GM12878 (cell line): ENCODE results near the gene TRMT10C. TPM values are rescaled to one million over a fixed set of nuclear protein-coding genes. Genes with fewer than 3 reads are reported as not detected.

Experiments
- BMI1 ChIP-seq: fragments of 450-650 bp; IDR thresholded peaks from 2 replicates; pipeline ENCODE4 v1.6.1; 2016; ENCODE audit warnings: mild to moderate bottlenecking, moderate library complexity, borderline replicate concordance
- CEBPB ChIP-seq, 2 experiments: fragments of 150-350 bp in 1 of 2; IDR thresholded peaks; 2 replicates each; pipeline ENCODE4 v1.6.1; 2012 to 2014; ENCODE audit warnings: low read depth in 2 of 2, low read length in 2 of 2, borderline replicate concordance in 1 of 2, inconsistent platforms in 1 of 2
- EED ChIP-seq: sonication (generic); IDR thresholded peaks from 2 replicates; pipeline ENCODE4 v1.6.1; 2016; ENCODE audit warnings: antibody characterized with exemption, low read depth
- ESRRA ChIP-seq: IDR thresholded peaks from 2 replicates; pipeline ENCODE4 v1.6.1; 2012; ENCODE audit warnings: mild to moderate bottlenecking, low read length, improper control_type of control experiment
- ETV6 ChIP-seq, 2 experiments: fragments of 450-650 bp in 1 of 2; IDR thresholded peaks in 1 of 2; conservative IDR thresholded peaks in 1 of 2; 2 replicates each; pipeline ENCODE4 v1.6.1; 2014; ENCODE audit warnings: antibody characterized with exemption in 1 of 2, borderline replicate concordance in 1 of 2, low read depth in 1 of 2, mild to moderate bottlenecking in 1 of 2, moderate library complexity in 1 of 2
- FOXM1 ChIP-seq: IDR thresholded peaks from 2 replicates; pipeline ENCODE4 v1.6.1; 2012; ENCODE audit warnings: low read depth, mild to moderate bottlenecking, inconsistent platforms, low read length, moderate library complexity
- HDGF ChIP-seq: fragments of 450-650 bp; IDR thresholded peaks from 2 replicates; pipeline ENCODE4 v1.6.1; 2016; ENCODE audit warnings: antibody characterized with exemption
- IRF4 ChIP-seq: IDR thresholded peaks from 2 replicates; pipeline ENCODE4 v1.6.1; 2011; ENCODE audit warnings: low read depth, low read length
- LARP7 ChIP-seq: fragments of 450-650 bp; IDR thresholded peaks from 2 replicates; pipeline ENCODE4 v1.6.1; 2017; ENCODE audit warnings: mild to moderate bottlenecking
- MXI1 ChIP-seq: fragments of 150-350 bp; IDR thresholded peaks from 2 replicates; pipeline ENCODE4 v1.6.1; 2011; ENCODE audit warnings: low read depth, mild to moderate bottlenecking, inconsistent platforms, low read length, improper control_type of control experiment
- NFIC ChIP-seq: IDR thresholded peaks from 2 replicates; pipeline ENCODE4 v1.6.1; 2012; ENCODE audit warnings: low read depth, mild to moderate bottlenecking, inconsistent platforms, low read length, moderate library complexity
- NR2F1 ChIP-seq: fragments of 450-650 bp; conservative IDR thresholded peaks from 2 replicates; pipeline ENCODE4 v1.6.1; 2017; ENCODE audit warnings: mild to moderate bottlenecking
- NRF1 ChIP-seq: conservative IDR thresholded peaks from 2 replicates; pipeline ENCODE4 v1.6.1; 2011; ENCODE audit warnings: mild to moderate bottlenecking, low read depth, low read length, improper control_type of control experiment
- PML ChIP-seq: IDR thresholded peaks from 2 replicates; pipeline ENCODE4 v1.6.1; 2012; ENCODE audit warnings: low read length, inconsistent platforms
- polyA plus RNA-seq, 11 experiments: library from polyadenylated mRNA; depleted of rRNA in 4 of 11; unstranded in 6 of 11; stranded (reverse) in 5 of 11; fragments of >200 nt; fragmentation: Nextera tagmentation in 4 of 11; fragmentation: Illumina TruSeq in 1 of 11; extraction: Ambion mirVana in 4 of 11; extraction: Trizol in 1 of 11; gene quantifications; 1 replicate in 1 of 11; 2 replicates in 10 of 11; pipeline versions ENCODE4 v1.2.1 to v1.2.3, GENCODE V29; 2011 to 2016; ENCODE audit warnings: inconsistent platforms in 2 of 11, missing spikeins in 2 of 11, low read depth in 1 of 11
- total RNA-seq, 4 experiments: library from RNA; depleted of rRNA in 3 of 4; stranded (reverse); fragments of >200 nt in 3 of 4; fragmentation: Illumina TruSeq in 1 of 4; extraction: Trizol in 1 of 4; gene quantifications; 2 replicates each; pipeline versions ENCODE4 v1.2.1 to v1.2.3, GENCODE V29; 2013 to 2021
- TF ChIP-seq, protein P1 (sequence below): IDR thresholded peaks from 2 replicates; pipeline ENCODE4 v1.6.1; 2012; ENCODE audit warnings: low read length, inconsistent platforms
- TF ChIP-seq, protein P2 (sequence below): fragments of 150-350 bp; IDR thresholded peaks from 2 replicates; pipeline ENCODE4 v1.6.1; 2014; ENCODE audit warnings: mild to moderate bottlenecking, low read depth, low read length
- TF ChIP-seq, protein P3 (sequence below): fragments of 450-650 bp; conservative IDR thresholded peaks from 2 replicates; pipeline ENCODE4 v1.6.1; 2017; ENCODE audit warnings: mild to moderate bottlenecking, moderate library complexity
- TF ChIP-seq, protein P4 (sequence below): fragments of 450-650 bp; IDR thresholded peaks from 2 replicates; pipeline ENCODE4 v1.6.1; 2016; ENCODE audit warnings: mild to moderate bottlenecking, moderate library complexity, borderline replicate concordance

The TRMT10C gene
- total and polyA plus RNA-seq, 10 of the 15 experiments (the other 5 are each of a cell fraction or from before 2014, with no cell fraction given) = 33.0 to 82.1 (median 47.1) TPM

DNA sequence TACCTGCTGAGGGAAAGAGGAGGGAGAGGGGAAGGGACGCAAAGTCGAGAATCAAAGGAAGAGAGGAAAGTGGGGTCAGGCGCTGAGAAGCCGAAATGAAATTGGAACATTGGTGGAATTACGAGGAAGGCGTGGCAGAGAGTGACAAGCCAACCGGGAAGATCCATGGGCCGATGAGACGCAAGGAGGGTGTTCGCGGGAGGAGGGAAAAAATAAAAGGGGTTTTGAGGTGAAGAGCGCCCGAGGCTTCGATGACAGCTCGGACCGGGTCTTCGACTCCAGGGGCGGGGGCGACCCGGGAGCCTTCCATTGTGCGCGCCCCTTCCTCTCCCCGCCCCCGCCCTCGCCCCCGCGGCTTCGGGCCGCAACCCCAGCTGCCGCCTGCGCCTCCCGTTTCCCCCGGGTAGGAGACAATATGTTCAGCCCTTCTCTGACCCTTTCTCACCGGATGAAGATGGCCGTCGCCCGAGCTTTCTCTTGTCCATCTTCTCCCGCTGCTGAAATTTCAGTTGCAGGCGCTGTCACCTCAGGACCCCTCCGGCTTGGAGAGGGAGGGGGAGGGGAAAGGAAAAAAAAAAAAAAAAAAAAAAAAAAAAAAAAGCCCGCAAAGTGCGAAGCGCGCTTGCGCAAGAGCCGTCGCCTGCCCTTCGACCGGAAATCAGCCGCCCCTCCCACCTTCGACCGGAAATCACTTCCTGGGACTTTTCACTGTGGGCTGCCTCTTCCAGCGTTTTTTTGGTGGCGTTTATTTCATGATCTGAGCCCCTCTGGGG lies 48.8 kb upstream of the TRMT10C start, which contains the start of gene SENP7 (continued):
- TF ChIP-seq HDGF = 0 out of 2 replicates have a peak, but pooled peaks have one; percentile 38
- TF ChIP-seq CEBPB (IDR thresholded peaks at IDR 0.05; ENCODE audit: borderline replicate concordance in 1 of 2, low read depth in 2 of 2, low read length in 2 of 2) = peak in 1 of 2 experiments; percentile 57; a peak in 1 of 4 replicates
- 0 out of 2 replicates have a peak, but pooled peaks have one; percentile 22 for TF ChIP-seq IRF4
- TF ChIP-seq, protein P1, sequence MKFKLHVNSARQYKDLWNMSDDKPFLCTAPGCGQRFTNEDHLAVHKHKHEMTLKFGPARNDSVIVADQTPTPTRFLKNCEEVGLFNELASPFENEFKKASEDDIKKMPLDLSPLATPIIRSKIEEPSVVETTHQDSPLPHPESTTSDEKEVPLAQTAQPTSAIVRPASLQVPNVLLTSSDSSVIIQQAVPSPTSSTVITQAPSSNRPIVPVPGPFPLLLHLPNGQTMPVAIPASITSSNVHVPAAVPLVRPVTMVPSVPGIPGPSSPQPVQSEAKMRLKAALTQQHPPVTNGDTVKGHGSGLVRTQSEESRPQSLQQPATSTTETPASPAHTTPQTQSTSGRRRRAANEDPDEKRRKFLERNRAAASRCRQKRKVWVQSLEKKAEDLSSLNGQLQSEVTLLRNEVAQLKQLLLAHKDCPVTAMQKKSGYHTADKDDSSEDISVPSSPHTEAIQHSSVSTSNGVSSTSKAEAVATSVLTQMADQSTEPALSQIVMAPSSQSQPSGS = no peak
- TF ChIP-seq NFIC = peak; percentile 61; the same call in 1 of the 2 replicates
- 0 out of 2 replicates have a peak, but pooled peaks have one; percentile 8 for TF ChIP-seq MXI1
- TF ChIP-seq, protein P2, sequence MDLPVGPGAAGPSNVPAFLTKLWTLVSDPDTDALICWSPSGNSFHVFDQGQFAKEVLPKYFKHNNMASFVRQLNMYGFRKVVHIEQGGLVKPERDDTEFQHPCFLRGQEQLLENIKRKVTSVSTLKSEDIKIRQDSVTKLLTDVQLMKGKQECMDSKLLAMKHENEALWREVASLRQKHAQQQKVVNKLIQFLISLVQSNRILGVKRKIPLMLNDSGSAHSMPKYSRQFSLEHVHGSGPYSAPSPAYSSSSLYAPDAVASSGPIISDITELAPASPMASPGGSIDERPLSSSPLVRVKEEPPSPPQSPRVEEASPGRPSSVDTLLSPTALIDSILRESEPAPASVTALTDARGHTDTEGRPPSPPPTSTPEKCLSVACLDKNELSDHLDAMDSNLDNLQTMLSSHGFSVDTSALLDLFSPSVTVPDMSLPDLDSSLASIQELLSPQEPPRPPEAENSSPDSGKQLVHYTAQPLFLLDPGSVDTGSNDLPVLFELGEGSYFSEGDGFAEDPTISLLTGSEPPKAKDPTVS = no peak
- peak; percentile 43; the same call in 1 of the 2 replicates for TF ChIP-seq NR2F1
- TF ChIP-seq, protein P3, sequence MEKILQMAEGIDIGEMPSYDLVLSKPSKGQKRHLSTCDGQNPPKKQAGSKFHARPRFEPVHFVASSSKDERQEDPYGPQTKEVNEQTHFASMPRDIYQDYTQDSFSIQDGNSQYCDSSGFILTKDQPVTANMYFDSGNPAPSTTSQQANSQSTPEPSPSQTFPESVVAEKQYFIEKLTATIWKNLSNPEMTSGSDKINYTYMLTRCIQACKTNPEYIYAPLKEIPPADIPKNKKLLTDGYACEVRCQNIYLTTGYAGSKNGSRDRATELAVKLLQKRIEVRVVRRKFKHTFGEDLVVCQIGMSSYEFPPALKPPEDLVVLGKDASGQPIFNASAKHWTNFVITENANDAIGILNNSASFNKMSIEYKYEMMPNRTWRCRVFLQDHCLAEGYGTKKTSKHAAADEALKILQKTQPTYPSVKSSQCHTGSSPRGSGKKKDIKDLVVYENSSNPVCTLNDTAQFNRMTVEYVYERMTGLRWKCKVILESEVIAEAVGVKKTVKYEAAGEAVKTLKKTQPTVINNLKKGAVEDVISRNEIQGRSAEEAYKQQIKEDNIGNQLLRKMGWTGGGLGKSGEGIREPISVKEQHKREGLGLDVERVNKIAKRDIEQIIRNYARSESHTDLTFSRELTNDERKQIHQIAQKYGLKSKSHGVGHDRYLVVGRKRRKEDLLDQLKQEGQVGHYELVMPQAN = peak; percentile 34; the same call in 1 of the 2 replicates
- TF ChIP-seq BMI1 = no peak
- TF ChIP-seq ETV6 (conservative IDR thresholded peaks at IDR 0.05 in 1 of 2, IDR thresholded peaks at IDR 0.05 in 1 of 2; ENCODE audit: borderline replicate concordance in 1 of 2, low read depth in 1 of 2) = peak in 1 of 2 experiments; percentile 85; a peak in 2 of 4 replicates
- TF ChIP-seq ESRRA = 0 out of 2 replicates have a peak, but pooled peaks have one; percentile 31
- TF ChIP-seq NRF1 = peak; percentile 50
- no peak for TF ChIP-seq LARP7
- TF ChIP-seq, protein P4, sequence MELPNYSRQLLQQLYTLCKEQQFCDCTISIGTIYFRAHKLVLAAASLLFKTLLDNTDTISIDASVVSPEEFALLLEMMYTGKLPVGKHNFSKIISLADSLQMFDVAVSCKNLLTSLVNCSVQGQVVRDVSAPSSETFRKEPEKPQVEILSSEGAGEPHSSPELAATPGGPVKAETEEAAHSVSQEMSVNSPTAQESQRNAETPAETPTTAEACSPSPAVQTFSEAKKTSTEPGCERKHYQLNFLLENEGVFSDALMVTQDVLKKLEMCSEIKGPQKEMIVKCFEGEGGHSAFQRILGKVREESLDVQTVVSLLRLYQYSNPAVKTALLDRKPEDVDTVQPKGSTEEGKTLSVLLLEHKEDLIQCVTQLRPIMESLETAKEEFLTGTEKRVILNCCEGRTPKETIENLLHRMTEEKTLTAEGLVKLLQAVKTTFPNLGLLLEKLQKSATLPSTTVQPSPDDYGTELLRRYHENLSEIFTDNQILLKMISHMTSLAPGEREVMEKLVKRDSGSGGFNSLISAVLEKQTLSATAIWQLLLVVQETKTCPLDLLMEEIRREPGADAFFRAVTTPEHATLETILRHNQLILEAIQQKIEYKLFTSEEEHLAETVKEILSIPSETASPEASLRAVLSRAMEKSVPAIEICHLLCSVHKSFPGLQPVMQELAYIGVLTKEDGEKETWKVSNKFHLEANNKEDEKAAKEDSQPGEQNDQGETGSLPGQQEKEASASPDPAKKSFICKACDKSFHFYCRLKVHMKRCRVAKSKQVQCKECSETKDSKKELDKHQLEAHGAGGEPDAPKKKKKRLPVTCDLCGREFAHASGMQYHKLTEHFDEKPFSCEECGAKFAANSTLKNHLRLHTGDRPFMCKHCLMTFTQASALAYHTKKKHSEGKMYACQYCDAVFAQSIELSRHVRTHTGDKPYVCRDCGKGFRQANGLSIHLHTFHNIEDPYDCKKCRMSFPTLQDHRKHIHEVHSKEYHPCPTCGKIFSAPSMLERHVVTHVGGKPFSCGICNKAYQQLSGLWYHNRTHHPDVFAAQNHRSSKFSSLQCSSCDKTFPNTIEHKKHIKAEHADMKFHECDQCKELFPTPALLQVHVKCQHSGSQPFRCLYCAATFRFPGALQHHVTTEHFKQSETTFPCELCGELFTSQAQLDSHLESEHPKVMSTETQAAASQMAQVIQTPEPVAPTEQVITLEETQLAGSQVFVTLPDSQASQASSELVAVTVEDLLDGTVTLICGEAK = peak; percentile 92
- peak; percentile 41 for TF ChIP-seq EED
- peak; percentile 83; the same call in 1 of the 2 replicates for TF ChIP-seq PML
- TF ChIP-seq FOXM1 = peak; percentile 58; the same call in 1 of the 2 replicates
